Epithelial cell of proximal tubule (primary cell): Measurements from ENCODE around the gene ELMOD1. TPM values are rescaled to one million over a fixed set of nuclear protein-coding genes. Genes with fewer than 3 reads are reported as not detected.

Source experiments
- DNase-seq: peaks from one replicate; pipeline ENCODE4 v3.0.0-alpha.2; 2011; ENCODE audit warnings: low read depth
- H3K4me3 ChIP-seq: 2 replicates; pipeline ENCODE4 v1.5.1; 2011; ENCODE audit warnings: low read depth, mild to moderate bottlenecking, low read length
- total RNA-seq: library from RNA; depleted of rRNA; stranded (reverse); fragments of >200 nt; gene quantifications from 2 replicates; pipeline ENCODE4 v1.2.3, GENCODE V29; 2015
- TF ChIP-seq, protein P1 (sequence below): conservative IDR thresholded peaks from 2 replicates; pipeline ENCODE4 v1.5.1; 2012; ENCODE audit warnings: low read depth, mild to moderate bottlenecking, low read length

Gene ELMOD1
- total RNA-seq, 1 donor from 2014 or later = not detected

DNA sequence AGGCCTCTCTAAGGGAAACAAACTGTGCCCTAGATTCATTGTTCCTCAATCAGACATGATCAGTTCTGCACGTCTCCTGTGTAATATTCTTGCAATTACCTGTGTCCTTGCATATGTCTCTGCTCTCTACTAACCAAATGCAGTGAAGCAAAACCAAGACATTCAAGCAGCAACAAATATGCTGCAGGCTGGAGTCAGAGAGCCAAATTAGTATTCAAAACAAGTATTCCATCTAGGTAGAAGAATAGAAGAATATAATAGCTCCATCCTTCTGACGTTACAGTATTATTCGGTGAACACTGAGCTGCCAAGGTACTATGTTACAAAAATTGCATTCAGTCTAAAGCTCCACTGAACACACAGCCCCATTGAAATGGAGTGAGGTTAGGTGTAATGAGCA is 69.1 kb downstream of the ELMOD1 start:
- no peak overlapping the region for H3K4me3 ChIP-seq
- TF ChIP-seq, protein P1, sequence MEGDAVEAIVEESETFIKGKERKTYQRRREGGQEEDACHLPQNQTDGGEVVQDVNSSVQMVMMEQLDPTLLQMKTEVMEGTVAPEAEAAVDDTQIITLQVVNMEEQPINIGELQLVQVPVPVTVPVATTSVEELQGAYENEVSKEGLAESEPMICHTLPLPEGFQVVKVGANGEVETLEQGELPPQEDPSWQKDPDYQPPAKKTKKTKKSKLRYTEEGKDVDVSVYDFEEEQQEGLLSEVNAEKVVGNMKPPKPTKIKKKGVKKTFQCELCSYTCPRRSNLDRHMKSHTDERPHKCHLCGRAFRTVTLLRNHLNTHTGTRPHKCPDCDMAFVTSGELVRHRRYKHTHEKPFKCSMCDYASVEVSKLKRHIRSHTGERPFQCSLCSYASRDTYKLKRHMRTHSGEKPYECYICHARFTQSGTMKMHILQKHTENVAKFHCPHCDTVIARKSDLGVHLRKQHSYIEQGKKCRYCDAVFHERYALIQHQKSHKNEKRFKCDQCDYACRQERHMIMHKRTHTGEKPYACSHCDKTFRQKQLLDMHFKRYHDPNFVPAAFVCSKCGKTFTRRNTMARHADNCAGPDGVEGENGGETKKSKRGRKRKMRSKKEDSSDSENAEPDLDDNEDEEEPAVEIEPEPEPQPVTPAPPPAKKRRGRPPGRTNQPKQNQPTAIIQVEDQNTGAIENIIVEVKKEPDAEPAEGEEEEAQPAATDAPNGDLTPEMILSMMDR = no peak
- DNase-seq = no peak

DNA sequence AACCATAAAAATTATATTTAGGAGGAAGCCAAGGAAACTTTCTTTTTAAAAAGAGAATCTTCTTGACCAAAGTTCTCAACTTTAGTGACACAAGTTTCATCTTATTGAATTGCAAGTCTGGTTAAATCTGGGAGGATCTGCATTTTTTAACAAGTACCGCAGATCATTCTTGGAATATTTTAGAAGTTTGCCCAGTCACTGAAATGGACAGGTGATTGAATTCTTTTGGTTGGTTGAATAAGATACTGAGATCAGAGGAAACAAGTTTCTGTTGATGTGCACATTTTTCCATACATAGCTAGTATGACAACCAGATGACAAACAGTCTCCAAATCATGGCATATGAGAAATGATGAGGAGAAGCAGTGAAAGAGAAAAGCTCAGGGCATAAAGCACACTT is 70.7 kb downstream of the ELMOD1 start:
- DNase-seq = no peak
- TF ChIP-seq, protein P1 = no peak
- no peak overlapping the region for H3K4me3 ChIP-seq

GRCh38 chr11:107665018-107665417 is 74.1 kb downstream of the ELMOD1 start:
- no peak for DNase-seq
- TF ChIP-seq, protein P1 = no peak
- no peak overlapping the region for H3K4me3 ChIP-seq

GRCh38 chr11:107666911-107667613 is 76.1 kb downstream of the ELMOD1 start:
- TF ChIP-seq, protein P1 = no peak
- no peak overlapping the region for H3K4me3 ChIP-seq
- DNase-seq = no peak

DNA sequence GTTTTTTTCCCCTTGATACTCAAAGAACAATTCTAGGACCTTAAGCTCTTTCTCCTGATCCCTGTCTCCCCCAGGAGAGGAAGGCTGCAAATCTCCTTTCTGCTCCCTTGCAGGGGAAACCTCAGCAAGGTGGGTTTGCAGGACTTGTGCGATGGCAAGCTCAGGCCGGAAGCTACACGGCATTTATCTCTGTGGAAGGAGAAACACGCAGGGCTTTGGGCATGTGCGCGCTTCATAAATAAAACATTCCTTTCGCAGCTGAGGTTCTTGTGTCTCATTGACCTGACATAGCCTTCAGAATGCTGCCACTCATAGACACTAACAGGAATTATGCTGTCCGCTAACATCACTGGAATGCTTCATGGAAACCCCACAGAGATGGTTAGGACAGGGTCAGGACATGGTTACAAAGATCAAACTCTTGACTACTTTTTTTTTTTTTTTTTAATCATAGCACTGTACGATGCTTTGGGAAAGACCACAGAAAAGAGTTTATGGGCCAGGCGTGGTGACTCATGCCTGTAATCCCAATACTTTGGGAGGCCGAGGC is 78.3 kb downstream of the ELMOD1 start:
- TF ChIP-seq, protein P1 = no peak

DNA sequence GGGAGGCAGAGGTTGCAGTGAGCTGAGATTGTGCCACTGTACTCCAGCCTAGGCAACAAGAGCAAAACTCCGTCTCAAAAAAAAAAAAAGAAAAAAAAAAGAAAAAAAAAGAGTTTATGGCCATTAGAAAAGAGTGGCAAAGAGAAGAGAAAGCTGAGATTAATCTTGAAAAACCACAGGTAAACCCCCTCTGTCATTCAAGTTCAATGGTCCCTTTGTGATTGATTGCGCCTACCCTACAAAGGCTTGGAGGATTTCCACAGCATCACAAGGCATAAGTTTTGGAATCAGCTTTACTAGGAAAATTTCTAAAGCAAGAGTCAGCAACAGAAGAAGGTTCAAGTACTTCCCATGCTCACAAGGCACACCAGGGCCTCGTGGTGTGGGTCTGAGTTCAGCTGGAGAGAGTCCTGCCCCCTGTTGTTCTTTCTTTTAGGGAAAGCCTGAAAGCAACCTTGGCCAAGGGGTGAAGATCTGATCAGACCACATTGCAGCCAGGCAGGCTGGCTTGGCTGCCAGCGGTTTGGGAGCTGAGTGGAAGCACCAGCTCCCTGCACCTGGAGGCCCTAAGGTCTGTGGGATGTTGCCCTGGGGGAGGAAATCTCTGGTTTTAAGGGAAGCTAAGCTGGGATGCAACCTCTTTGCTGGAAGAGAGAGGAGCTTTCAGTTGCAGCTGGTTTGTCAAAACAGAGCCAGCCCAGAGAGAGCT is 79.1 kb downstream of the ELMOD1 start:
- no peak for DNase-seq
- no peak overlapping the region for H3K4me3 ChIP-seq
- TF ChIP-seq, protein P1 = no peak

More for the DNA sequence above, 78.3 kb downstream of the ELMOD1 start:
- DNase-seq = no peak
- H3K4me3 ChIP-seq = no peak overlapping the region

- no peak overlapping the region for H3K4me3 ChIP-seq
- DNase-seq = no peak
- TF ChIP-seq, protein P1 = no peak
Observed at GRCh38 chr11:107675902-107676301, 85.0 kb downstream of the ELMOD1 start.
